Measurements from ENCODE around the gene SLC2A9. TPM values are rescaled to one million over a fixed set of nuclear protein-coding genes. Genes with fewer than 3 reads are reported as not detected.

Gene SLC2A9
- total and polyA plus RNA-seq, 2 of the 13 experiments (the other 11 are each of a cell fraction or from before 2014, with no cell fraction given): 36.2 to 42.3 TPM

DNA sequence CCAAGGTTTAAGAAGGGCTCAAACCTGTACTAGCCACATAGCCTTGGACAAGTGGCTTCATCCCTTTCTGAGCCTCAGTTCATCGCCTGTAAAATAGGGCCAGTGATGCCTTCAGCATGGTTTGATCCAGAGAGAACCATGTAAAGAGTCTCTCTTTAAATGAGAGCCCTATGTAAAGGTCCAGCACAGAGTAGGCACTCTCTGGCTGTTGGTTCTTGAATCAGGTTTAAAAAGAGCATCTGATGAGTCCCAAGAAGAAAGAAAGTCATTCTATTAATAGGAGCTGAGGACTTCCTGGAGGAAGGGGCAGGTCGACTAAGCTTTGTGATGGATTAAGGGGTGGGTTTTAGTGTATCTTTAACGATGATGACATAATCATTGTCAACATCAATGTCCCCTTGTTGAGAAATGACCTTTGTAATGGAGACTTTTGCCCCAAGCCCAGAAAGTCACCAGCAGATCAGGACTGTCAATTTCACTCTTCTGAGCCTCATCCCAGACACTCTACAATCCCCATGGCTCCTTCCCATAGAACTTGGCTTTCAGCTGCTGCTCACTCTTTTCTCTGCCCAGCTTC, 4.0 kb upstream of the SLC2A9 start:
- 32% methylated on average over 3 of the region's 3 CpGs for WGBS (ENCODE audit: low lambda C conversion rate)
- H3K4me3 ChIP-seq (replicated peaks in 1 of 3; ENCODE audit: insufficient read depth in 1 of 3, low read depth in 2 of 3, low read length in 3 of 3): 0 out of 6 replicates have a peak overlapping the region, but pooled peaks of 1 of the 3 experiments have one; percentile 13
- peak; percentile 68 for DNase-seq (ENCODE audit: low spot score)
- no peaks in the 10 kb centered on the region for H3K9me3 ChIP-seq (ENCODE audit: low read length)
- intact Hi-C loops (cut with micrococcal nuclease; ENCODE audit: unreplicated experiment) (no loop called here), in situ Hi-C loops (cut with HindIII; ENCODE audit: extremely low pct_ligation_motif_present, low pct_unique_long_range_greater_than_20kb) (no loop called here)
- peak overlapping the region; percentile 60 for H3K27ac ChIP-seq (ENCODE audit: extremely low read length, insufficient read depth, low read length)
- FAIRE-seq: peak; percentile 18
- H3K9ac ChIP-seq (ENCODE audit: insufficient read depth, low read depth, low read length): peak overlapping the region; percentile 48; the same call in 1 of the 2 replicates
- H3K36me3 ChIP-seq (replicated peaks in 1 of 2; ENCODE audit: control insufficient read depth in 1 of 2, insufficient read depth in 2 of 2, low read length in 2 of 2): no peaks in the 10 kb centered on the region
- peak overlapping the region; percentile 46; the same call in 1 of the 2 replicates for H3K4me2 ChIP-seq (ENCODE audit: low read depth, low read length)
- ChIA-PET CTCF (ENCODE audit: low intra/inter-chr PET ratio, low total read pairs) (no interaction called here), POLR2A (interaction anchor here (0.6 to 1.5 kb wide), 3 partner anchors 9 to 92 kb away, joined by 3 to 6 read pairs (median 3); no protein-coding TSS in a partner anchor)
- peak; percentile 4; the same call in 2 of the 3 replicates for ATAC-seq
- H3K4me1 ChIP-seq (ENCODE audit: insufficient read depth, low read length): peaks cover 85% of the 10 kb centered on the region
- H3K79me2 ChIP-seq (ENCODE audit: insufficient read depth, low read length): peaks cover 15% of the 10 kb centered on the region
- no peaks in the 10 kb centered on the region for H3K27me3 ChIP-seq (ENCODE audit: control insufficient read depth in 1 of 2, insufficient read depth in 2 of 2, low read length in 2 of 2)
- no peak overlapping the region for H2AFZ ChIP-seq (ENCODE audit: low read length)
- no peaks in the 10 kb centered on the region for H4K20me1 ChIP-seq (ENCODE audit: insufficient read depth, low read length)
- no TSS peak for BruUV-seq (replicated peaks)
- peak; percentile 79 for TF ChIP-seq HDAC2 (CRISPR knock-in tag; IDR thresholded peaks at IDR 0.05)
- TF ChIP-seq HNRNPK (IDR thresholded peaks at IDR 0.05; ENCODE audit: low read depth, low read length, poor library complexity, severe bottlenecking): no peak
- no peak for TF ChIP-seq MXD4 (CRISPR knock-in tag; IDR thresholded peaks at IDR 0.05)
- TF ChIP-seq, protein P1, sequence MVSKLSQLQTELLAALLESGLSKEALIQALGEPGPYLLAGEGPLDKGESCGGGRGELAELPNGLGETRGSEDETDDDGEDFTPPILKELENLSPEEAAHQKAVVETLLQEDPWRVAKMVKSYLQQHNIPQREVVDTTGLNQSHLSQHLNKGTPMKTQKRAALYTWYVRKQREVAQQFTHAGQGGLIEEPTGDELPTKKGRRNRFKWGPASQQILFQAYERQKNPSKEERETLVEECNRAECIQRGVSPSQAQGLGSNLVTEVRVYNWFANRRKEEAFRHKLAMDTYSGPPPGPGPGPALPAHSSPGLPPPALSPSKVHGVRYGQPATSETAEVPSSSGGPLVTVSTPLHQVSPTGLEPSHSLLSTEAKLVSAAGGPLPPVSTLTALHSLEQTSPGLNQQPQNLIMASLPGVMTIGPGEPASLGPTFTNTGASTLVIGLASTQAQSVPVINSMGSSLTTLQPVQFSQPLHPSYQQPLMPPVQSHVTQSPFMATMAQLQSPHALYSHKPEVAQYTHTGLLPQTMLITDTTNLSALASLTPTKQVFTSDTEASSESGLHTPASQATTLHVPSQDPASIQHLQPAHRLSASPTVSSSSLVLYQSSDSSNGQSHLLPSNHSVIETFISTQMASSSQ (IDR thresholded peaks at IDR 0.05; ENCODE audit: low read depth): peak; percentile 45; the same call in 1 of the 2 replicates
- TF ChIP-seq, protein P1 (CRISPR knock-in tag; IDR thresholded peaks at IDR 0.05; ENCODE audit: borderline replicate concordance): peak; percentile 44; the same call in 1 of the 2 replicates
- TF ChIP-seq SOX6 (IDR thresholded peaks at IDR 0.05): no peak
- TF ChIP-seq SOX6 (CRISPR knock-in tag; IDR thresholded peaks at IDR 0.05): peak; percentile 82
- TF ChIP-seq FOXP1 (IDR thresholded peaks at IDR 0.05): no peak
- peak; percentile 62; the same call in 1 of the 2 replicates for TF ChIP-seq FOXP1 (CRISPR knock-in tag; IDR thresholded peaks at IDR 0.05)
- peak; percentile 44; the same call in 1 of the 2 replicates for TF ChIP-seq NR2C2 (CRISPR knock-in tag; IDR thresholded peaks at IDR 0.05; ENCODE audit: borderline replicate concordance)
- TF ChIP-seq ZNF160 (CRISPR knock-in tag; IDR thresholded peaks at IDR 0.05): no peak
- TF ChIP-seq EED (CRISPR knock-in tag; IDR thresholded peaks at IDR 0.05): no peak
- peak; percentile 52; the same call in 1 of the 2 replicates for TF ChIP-seq ZBTB7B (CRISPR knock-in tag; IDR thresholded peaks at IDR 0.05)
- peak; percentile 68 for TF ChIP-seq MED1 (CRISPR knock-in tag; IDR thresholded peaks at IDR 0.05)
- no peak for TF ChIP-seq ZNF350 (CRISPR knock-in tag; IDR thresholded peaks at IDR 0.05; ENCODE audit: borderline replicate concordance, low read depth)
- peak; percentile 77 for TF ChIP-seq NR2F6 (IDR thresholded peaks at IDR 0.05)
- peak; percentile 68; the same call in 1 of the 2 replicates for TF ChIP-seq NR2F6 (CRISPR knock-in tag; IDR thresholded peaks at IDR 0.05)
- no peak for TF ChIP-seq ZNF572 (CRISPR knock-in tag; IDR thresholded peaks at IDR 0.05)
- peak; percentile 61; the same call in 1 of the 2 replicates for TF ChIP-seq MIXL1 (CRISPR knock-in tag; IDR thresholded peaks at IDR 0.05)
- peak; percentile 28; the same call in 1 of the 2 replicates for TF ChIP-seq ZSCAN25 (CRISPR knock-in tag; IDR thresholded peaks at IDR 0.05)
- TF ChIP-seq THAP11 (CRISPR knock-in tag; IDR thresholded peaks at IDR 0.05): peak; percentile 46
- no peak for TF ChIP-seq FLYWCH1 (CRISPR knock-in tag; IDR thresholded peaks at IDR 0.05)
- TF ChIP-seq GABPB1 (CRISPR knock-in tag; IDR thresholded peaks at IDR 0.05): no peak; the same call in 1 of the 2 replicates
- TF ChIP-seq ZMAT3 (CRISPR knock-in tag; conservative IDR thresholded peaks at IDR 0.05): 0 out of 2 replicates have a peak, but pooled peaks have one; percentile 38
- peak; percentile 76 for TF ChIP-seq CEBPG (CRISPR knock-in tag; IDR thresholded peaks at IDR 0.05)
- peak; percentile 59; the same call in 1 of the 2 replicates for TF ChIP-seq ZBTB21 (CRISPR knock-in tag; IDR thresholded peaks at IDR 0.05)

Measured in HepG2 (cell line).